ENCODE measurements around the gene ECE2.

Gene ECE2

GRCh38 chr3:184240384-184241140 is 35.3 kb upstream of the ECE2 start:
- no peak for DNase-seq (ENCODE audit: low read depth in 2 of 2)

- no peak for DNase-seq (ENCODE audit: low read depth in 2 of 2)
Observed at GRCh38 chr3:184241141-184241446, 34.7 kb upstream of the ECE2 start.

- DNase-seq (ENCODE audit: low read depth in 2 of 2), result no peak
Observed at GRCh38 chr3:184241447-184242296, 34.1 kb upstream of the ECE2 start.

GRCh38 chr3:184242297-184242685 is 33.5 kb upstream of the ECE2 start:
- no peak for DNase-seq (ENCODE audit: low read depth in 2 of 2)

GRCh38 chr3:184248454-184249411 is 27.1 kb upstream of the ECE2 start, which contains the start of gene ALG3:
TSS of gene ALG3 (minus strand) at chr3:184248962. CDS start at chr3:184248940, 22 bp downstream.
- peak; percentile 75 to 78 for DNase-seq (ENCODE audit: low read depth in 2 of 2)

GRCh38 chr3:184249412-184250166 is 26.2 kb upstream of the ECE2 start, which contains the start of gene EEF1AKMT4:
TSS of gene EEF1AKMT4 (plus strand) at chr3:184249672. CDS start at chr3:184249695, 23 bp downstream.
- DNase-seq (ENCODE audit: low read depth in 2 of 2), result peak; percentile 92 to 94

GRCh38 chr3:184250167-184250828 is 25.5 kb upstream of the ECE2 start:
- peak; percentile 77 to 88 for DNase-seq (ENCODE audit: low read depth in 2 of 2)

GRCh38 chr3:184255291-184256039 is 20.4 kb upstream of the ECE2 start:
- no peak for DNase-seq (ENCODE audit: low read depth in 2 of 2)

GRCh38 chr3:184257083-184257915 is 18.5 kb upstream of the ECE2 start:
- no peak for DNase-seq (ENCODE audit: low read depth in 2 of 2)

- no peak for DNase-seq (ENCODE audit: low read depth in 2 of 2)
Observed at GRCh38 chr3:184258926-184259325, 16.9 kb upstream of the ECE2 start.

- DNase-seq (ENCODE audit: low read depth in 2 of 2), result no peak
Observed at GRCh38 chr3:184259396-184259877, 16.4 kb upstream of the ECE2 start.

- DNase-seq (ENCODE audit: low read depth in 2 of 2), result peak in 1 of 2 donors; percentile 29
Observed at GRCh38 chr3:184259878-184260723, 15.7 kb upstream of the ECE2 start.

- no peak for DNase-seq (ENCODE audit: low read depth in 2 of 2)
Observed at GRCh38 chr3:184260724-184261269, 15.0 kb upstream of the ECE2 start.

- peak in 1 of 2 donors; percentile 62 for DNase-seq (ENCODE audit: low read depth in 2 of 2)
Observed at GRCh38 chr3:184261270-184261853, 14.5 kb upstream of the ECE2 start, which contains the start of gene CAMK2N2. TSS of gene CAMK2N2 (minus strand) at chr3:184261553. CDS start at chr3:184261285, 268 bp downstream.

GRCh38 chr3:184261854-184262763 is 13.7 kb upstream of the ECE2 start:
- peak in 1 of 2 donors; percentile 42 for DNase-seq (ENCODE audit: low read depth in 2 of 2)

GRCh38 chr3:184262764-184263179 is 13.1 kb upstream of the ECE2 start:
- no peak for DNase-seq (ENCODE audit: low read depth in 2 of 2)

All from stimulated activated CD8-positive, alpha-beta memory T cell treated with anti-CD3 and anti-CD28 coated beads, Interleukin-7, amount 100 ng/mL, for 4 hours (primary cell).